ENCODE measurements around the gene ZC3HAV1. TPM values are rescaled to one million over a fixed set of nuclear protein-coding genes. Genes with fewer than 3 reads are reported as not detected.
"Not testable (repeated sequence)": the region's sequence is repeated elsewhere in the genome, so short reads cannot be mapped to it uniquely, and the experiment has no call there.

The ZC3HAV1 gene
- total RNA-seq, 1 donor from 2014 or later, result 13.5 TPM

GRCh38 chr7:139133335-139134139 lies 24.0 kb upstream of the ZC3HAV1 start:
- no peak for TF ChIP-seq CTCF (IDR thresholded peaks at IDR 0.05; ENCODE audit: partially characterized antibody, unreplicated experiment)
- peak overlapping the region; percentile 96 for H3K4me3 Mint-ChIP-seq (ENCODE audit: unreplicated experiment)
- H3K9me3 Mint-ChIP-seq (ENCODE audit: unreplicated experiment), result no peaks in the 10 kb centered on the region
- H3K27me3 Mint-ChIP-seq (ENCODE audit: unreplicated experiment), result peaks cover 2% of the 10 kb centered on the region
- H3K4me1 Mint-ChIP-seq (ENCODE audit: low read depth, unreplicated experiment), result peaks cover 5% of the 10 kb centered on the region
- peak; percentile 90 for DNase-seq
- H3K27ac Mint-ChIP-seq (ENCODE audit: unreplicated experiment), result peak overlapping the region; percentile 18
- H3K36me3 Mint-ChIP-seq (ENCODE audit: unreplicated experiment), result no peaks in the 10 kb centered on the region

DNA sequence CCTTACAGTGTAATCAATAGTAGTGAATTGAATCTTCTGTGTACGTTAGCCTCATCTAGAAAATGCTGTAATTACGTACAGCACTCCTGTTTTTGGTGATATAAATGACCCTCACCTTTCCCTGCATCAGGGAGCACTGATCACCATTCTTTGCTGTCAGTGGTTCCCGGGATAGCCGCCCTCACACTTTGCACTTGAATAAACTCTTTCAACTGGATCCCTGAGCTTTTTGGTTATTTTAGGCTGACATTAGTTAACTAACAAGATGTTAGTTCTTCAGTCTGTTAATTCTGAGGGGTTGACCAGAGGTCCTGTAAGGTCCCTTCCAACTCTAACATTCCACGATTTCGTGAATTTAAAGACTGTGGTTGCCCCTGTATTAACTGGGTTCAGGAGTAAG lies 23.4 kb upstream of the ZC3HAV1 start:
- Mint-ChIP-seq H3K27me3 (ENCODE audit: unreplicated experiment) (peaks cover 2% of the 10 kb centered on the region), H3K36me3 (ENCODE audit: unreplicated experiment) (no peaks in the 10 kb centered on the region), H3K27ac (ENCODE audit: unreplicated experiment) (no peak overlapping the region), H3K9me3 (ENCODE audit: unreplicated experiment) (no peaks in the 10 kb centered on the region), H3K4me1 (ENCODE audit: low read depth, unreplicated experiment) (peaks cover 5% of the 10 kb centered on the region), H3K4me3 (ENCODE audit: unreplicated experiment) (peak overlapping the region; percentile 96)
- no peak for TF ChIP-seq CTCF (IDR thresholded peaks at IDR 0.05; ENCODE audit: partially characterized antibody, unreplicated experiment)
- no peak for DNase-seq

DNA sequence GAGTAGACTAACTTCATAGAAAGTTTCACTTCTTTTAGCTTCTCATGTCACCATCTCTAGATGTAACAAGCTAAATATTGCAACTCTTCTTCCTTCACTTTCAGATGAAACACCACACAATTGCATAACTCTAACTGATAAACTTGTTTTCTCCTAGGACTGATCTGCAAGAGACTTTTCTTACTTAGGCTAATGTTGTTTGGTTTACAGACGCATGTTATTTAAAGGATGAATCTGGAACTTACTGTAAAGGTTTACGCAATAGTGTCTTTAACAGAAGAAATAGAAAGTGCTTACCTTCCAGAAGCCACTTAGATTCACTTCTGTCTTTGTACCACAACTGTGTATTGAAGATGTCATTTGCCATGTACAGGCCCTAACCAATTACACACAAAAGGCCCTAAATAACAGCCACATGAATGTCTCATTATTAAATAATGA lies 22.1 kb upstream of the ZC3HAV1 start:
- no peaks in the 10 kb centered on the region for H3K9me3 Mint-ChIP-seq (ENCODE audit: unreplicated experiment)
- no peaks in the 10 kb centered on the region for H3K36me3 Mint-ChIP-seq (ENCODE audit: unreplicated experiment)
- H3K4me1 Mint-ChIP-seq (ENCODE audit: low read depth, unreplicated experiment), result peaks cover 5% of the 10 kb centered on the region
- H3K27me3 Mint-ChIP-seq (ENCODE audit: unreplicated experiment), result peaks cover 2% of the 10 kb centered on the region
- H3K4me3 Mint-ChIP-seq (ENCODE audit: unreplicated experiment), result no peak overlapping the region
- DNase-seq, result no peak
- H3K27ac Mint-ChIP-seq (ENCODE audit: unreplicated experiment), result no peak overlapping the region
- no peak for TF ChIP-seq CTCF (IDR thresholded peaks at IDR 0.05; ENCODE audit: partially characterized antibody, unreplicated experiment)

- H3K9me3 Mint-ChIP-seq (ENCODE audit: unreplicated experiment); H3K4me3 Mint-ChIP-seq (ENCODE audit: unreplicated experiment); DNase-seq; H3K36me3 Mint-ChIP-seq (ENCODE audit: unreplicated experiment); H3K27ac Mint-ChIP-seq (ENCODE audit: unreplicated experiment); H3K4me1 Mint-ChIP-seq (ENCODE audit: low read depth, unreplicated experiment); H3K27me3 Mint-ChIP-seq (ENCODE audit: unreplicated experiment): not testable (repeated sequence)
Measured at GRCh38 chr7:139129814-139130213, 20.3 kb upstream of the ZC3HAV1 start.

DNA sequence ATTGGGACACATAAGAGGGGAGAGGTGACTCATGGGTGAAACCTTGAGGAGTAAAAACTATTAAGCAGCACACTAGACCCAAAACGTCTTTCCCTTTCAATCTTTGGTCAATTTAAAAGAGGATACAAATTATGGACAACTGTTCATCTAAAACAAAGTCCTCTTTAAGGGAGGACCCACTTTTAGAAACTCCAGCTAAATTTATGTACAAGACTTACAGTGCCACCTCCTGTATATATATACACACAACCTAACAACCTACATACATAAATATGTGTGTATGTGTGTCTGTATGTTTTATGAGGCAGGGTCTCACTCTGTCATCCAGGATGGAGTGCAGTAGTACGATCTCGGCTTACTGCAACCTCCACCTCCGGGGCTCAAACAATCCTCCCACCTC lies 18.1 kb upstream of the ZC3HAV1 start:
- no peak for DNase-seq
- no peaks in the 10 kb centered on the region for H3K36me3 Mint-ChIP-seq (ENCODE audit: unreplicated experiment)
- H3K27ac Mint-ChIP-seq (ENCODE audit: unreplicated experiment), result no peak overlapping the region
- H3K27me3 Mint-ChIP-seq (ENCODE audit: unreplicated experiment), result no peaks in the 10 kb centered on the region
- H3K4me1 Mint-ChIP-seq (ENCODE audit: low read depth, unreplicated experiment), result no peaks in the 10 kb centered on the region
- H3K4me3 Mint-ChIP-seq (ENCODE audit: unreplicated experiment), result no peak overlapping the region
- no peak for TF ChIP-seq CTCF (IDR thresholded peaks at IDR 0.05; ENCODE audit: partially characterized antibody, unreplicated experiment)
- H3K9me3 Mint-ChIP-seq (ENCODE audit: unreplicated experiment), result no peaks in the 10 kb centered on the region
